Measurements from ENCODE around the gene APEH.

DNA sequence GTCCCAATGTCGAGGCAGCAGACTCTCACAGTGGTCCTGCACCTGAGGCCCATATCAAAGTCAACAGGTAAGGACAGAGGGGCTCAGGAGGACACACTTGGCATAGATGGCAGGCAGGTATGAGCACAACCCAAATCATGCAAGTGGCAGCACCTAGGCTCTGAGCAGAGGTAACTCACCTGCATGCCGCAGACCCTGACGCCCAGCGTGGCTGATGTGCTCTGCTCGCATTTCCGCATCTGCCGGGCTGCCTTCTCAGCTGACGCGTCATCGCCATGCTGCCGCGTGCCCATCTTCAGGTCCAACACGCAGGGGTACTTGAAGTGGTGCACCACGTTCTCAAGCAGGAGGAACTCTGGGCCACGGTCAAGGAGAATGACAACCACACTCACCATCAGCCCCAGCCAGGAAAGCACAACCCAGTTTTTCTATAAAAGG is 53.8 kb downstream of the APEH start:
- TF ChIP-seq ZBTB7A (IDR thresholded peaks at IDR 0.05; ENCODE audit: low read depth) (no peak), TAF1 (IDR thresholded peaks at IDR 0.05; ENCODE audit: low read depth) (no peak), YY1 (IDR thresholded peaks at IDR 0.05; ENCODE audit: low read depth) (no peak), TCF12 (IDR thresholded peaks at IDR 0.05; ENCODE audit: low read depth) (no peak), EP300 (IDR thresholded peaks at IDR 0.05; ENCODE audit: borderline replicate concordance) (no peak), RAD21 (IDR thresholded peaks at IDR 0.05; ENCODE audit: low read depth) (no peak), FOXM1 (IDR thresholded peaks at IDR 0.05; ENCODE audit: borderline replicate concordance, low read depth) (no peak), CREB1 (IDR thresholded peaks at IDR 0.05; ENCODE audit: low read depth) (no peak), CEBPB (IDR thresholded peaks at IDR 0.05) (no peak), EGR1 (IDR thresholded peaks at IDR 0.05) (no peak), TEAD4 (IDR thresholded peaks at IDR 0.05) (no peak)
- TF ChIP-seq, protein P1, sequence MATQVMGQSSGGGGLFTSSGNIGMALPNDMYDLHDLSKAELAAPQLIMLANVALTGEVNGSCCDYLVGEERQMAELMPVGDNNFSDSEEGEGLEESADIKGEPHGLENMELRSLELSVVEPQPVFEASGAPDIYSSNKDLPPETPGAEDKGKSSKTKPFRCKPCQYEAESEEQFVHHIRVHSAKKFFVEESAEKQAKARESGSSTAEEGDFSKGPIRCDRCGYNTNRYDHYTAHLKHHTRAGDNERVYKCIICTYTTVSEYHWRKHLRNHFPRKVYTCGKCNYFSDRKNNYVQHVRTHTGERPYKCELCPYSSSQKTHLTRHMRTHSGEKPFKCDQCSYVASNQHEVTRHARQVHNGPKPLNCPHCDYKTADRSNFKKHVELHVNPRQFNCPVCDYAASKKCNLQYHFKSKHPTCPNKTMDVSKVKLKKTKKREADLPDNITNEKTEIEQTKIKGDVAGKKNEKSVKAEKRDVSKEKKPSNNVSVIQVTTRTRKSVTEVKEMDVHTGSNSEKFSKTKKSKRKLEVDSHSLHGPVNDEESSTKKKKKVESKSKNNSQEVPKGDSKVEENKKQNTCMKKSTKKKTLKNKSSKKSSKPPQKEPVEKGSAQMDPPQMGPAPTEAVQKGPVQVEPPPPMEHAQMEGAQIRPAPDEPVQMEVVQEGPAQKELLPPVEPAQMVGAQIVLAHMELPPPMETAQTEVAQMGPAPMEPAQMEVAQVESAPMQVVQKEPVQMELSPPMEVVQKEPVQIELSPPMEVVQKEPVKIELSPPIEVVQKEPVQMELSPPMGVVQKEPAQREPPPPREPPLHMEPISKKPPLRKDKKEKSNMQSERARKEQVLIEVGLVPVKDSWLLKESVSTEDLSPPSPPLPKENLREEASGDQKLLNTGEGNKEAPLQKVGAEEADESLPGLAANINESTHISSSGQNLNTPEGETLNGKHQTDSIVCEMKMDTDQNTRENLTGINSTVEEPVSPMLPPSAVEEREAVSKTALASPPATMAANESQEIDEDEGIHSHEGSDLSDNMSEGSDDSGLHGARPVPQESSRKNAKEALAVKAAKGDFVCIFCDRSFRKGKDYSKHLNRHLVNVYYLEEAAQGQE (IDR thresholded peaks at IDR 0.05; ENCODE audit: low read depth) = no peak
- TF ChIP-seq, protein P2, sequence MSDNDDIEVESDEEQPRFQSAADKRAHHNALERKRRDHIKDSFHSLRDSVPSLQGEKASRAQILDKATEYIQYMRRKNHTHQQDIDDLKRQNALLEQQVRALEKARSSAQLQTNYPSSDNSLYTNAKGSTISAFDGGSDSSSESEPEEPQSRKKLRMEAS (IDR thresholded peaks at IDR 0.05) = no peak
